ENCODE results near the gene KRTAP24-1.

KRTAP24-1 gene

DNA sequence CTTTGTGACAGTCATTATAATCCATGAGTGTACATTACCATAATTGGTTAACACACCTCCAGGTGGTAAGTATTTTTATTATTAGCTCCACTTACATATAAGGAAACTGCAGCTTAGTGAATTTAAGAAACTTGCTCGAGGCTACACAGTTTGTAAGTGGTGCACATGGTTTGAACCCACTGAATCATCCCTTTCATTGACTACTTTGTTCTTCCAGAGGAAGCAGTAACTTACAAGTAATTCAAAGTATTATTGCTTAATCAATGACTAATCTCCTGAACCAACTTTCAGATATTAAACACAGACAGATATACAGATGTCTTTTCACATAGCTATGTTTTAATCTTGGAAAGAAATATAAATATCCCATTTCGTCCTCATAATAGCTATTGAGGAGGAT is 48.1 kb downstream of the KRTAP24-1 start:
- DNase-seq (ENCODE audit: low read depth, low spot score), result no peak

DNA sequence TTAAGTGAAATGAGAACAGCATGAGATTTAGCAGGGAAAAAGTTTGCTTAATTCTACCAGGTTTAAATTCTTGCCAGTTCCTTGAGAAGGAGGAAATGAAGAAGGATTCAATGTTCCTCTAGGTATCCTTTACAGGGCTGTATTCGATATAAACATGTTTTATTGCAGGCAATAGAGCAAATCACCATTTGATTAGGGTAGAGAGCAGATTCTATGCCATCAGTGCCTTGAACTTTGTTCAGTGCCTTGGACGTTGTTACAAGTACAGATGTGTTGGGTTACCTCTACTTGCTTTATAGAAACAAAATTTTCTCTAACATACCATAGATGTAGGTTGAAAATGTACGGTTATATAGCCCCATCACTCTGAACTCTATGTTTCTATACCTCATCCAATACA is 48.7 kb downstream of the KRTAP24-1 start:
- no peak for DNase-seq (ENCODE audit: low read depth, low spot score)

DNA sequence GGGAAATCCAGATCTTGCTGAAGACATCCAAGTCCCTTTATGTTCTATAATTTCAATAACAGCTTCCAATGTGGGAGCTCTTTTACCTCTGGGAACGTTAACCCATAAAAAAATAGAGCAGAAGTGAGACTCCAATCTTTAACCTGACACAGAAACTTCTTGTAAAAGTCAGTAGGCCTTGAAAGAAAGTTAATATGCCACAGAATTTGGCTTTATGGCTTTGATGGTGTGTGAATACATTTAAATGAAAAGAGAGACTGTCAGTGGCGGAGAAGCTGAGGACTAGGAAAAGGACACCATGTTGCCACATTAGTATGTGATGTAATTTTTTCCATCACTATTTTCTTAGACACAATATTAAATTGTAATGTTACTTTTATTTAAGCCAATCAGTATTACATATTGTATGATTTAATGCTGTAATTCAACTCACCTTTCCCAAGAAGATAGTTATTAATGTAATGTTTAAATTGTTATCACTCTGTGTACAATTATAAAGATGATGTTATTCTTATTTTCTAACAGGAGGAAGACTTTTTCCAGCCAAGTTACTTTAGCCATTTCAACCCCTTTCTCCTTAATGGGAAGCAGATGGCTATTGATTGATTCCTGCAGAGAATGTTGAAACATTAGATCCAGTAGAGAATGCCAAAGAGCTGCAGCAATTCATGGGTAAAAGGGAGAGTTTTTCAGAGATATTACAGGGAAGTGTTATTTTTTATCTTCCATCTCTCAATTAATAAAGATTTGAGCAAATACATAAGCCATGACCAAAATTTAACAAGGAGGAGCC is 49.3 kb downstream of the KRTAP24-1 start:
- DNase-seq (ENCODE audit: low read depth, low spot score), result no peak

DNA sequence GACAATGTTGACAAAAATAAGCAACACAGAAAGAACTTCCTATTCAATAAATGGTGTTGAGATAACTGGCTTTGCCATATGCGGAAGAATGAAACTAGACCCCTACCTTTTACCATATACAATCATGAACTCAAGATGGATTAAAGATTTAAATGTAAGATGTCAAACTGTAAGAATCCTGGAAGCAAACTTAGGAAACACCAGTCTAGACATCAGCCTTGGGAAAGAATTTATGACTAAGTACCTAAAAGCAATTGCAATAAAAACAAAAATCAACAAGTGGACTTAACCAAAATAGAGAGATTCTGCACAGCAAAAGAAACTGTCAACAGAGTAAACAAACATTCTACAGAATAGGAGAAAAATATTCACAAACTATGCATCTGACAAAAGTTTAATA is 50.7 kb downstream of the KRTAP24-1 start:
- no peak for DNase-seq (ENCODE audit: low read depth, low spot score)

All from iPS DF 19.7 (cell line).